ENCODE measurements around the gene STAB2. TPM values are rescaled to one million over a fixed set of nuclear protein-coding genes. Genes with fewer than 3 reads are reported as not detected.

The STAB2 gene
- polyA plus RNA-seq, 1 of the 3 experiments (the other 2 are of a cell fraction), result not detected

GRCh38 chr12:103756443-103756842 lies 169.4 kb downstream of the STAB2 start (continued):
- TF ChIP-seq MEF2A (IDR thresholded peaks at IDR 0.05; ENCODE audit: borderline replicate concordance, low read depth) (no peak), IRF3 (IDR thresholded peaks at IDR 0.05; ENCODE audit: low read depth, low read length) (no peak), FOSL2 (IDR thresholded peaks at IDR 0.05; ENCODE audit: borderline replicate concordance, low read depth) (no peak), REST (IDR thresholded peaks at IDR 0.05; ENCODE audit: low read depth, low read length) (no peak), MXI1 (IDR thresholded peaks at IDR 0.05; ENCODE audit: low read depth, low read length) (no peak)

- Histone ChIP-seq H3K79me2 (ENCODE audit: insufficient read depth) (no peaks in the 10 kb centered on the region), H3K9ac (no peak overlapping the region), H4K20me1 (ENCODE audit: insufficient read depth) (no peaks in the 10 kb centered on the region), H3K9me2 (no peaks in the 10 kb centered on the region), H3K27ac (ENCODE audit: low read depth in 2 of 2, low read length in 1 of 2) (no peak overlapping the region), H3K4me2 (no peak overlapping the region), H3K36me3 (replicated peaks in 1 of 2; ENCODE audit: control insufficient read depth in 1 of 2, insufficient read depth in 2 of 2, low read length in 1 of 2) (peaks cover 0 to 4% of the 10 kb centered on the region in 2 experiments), H3K27me3 (ENCODE audit: insufficient read depth) (no peaks in the 10 kb centered on the region), H2AFZ (ENCODE audit: low read depth) (no peak overlapping the region), H3K9me3 (no peaks in the 10 kb centered on the region), H3K4me1 (ENCODE audit: control insufficient read depth in 1 of 2, insufficient read depth in 2 of 2, low read depth in 1 of 2, low read length in 1 of 2) (no peaks in the 10 kb centered on the region), H3F3A (replicated peaks; ENCODE audit: insufficient read depth) (no peaks in the 10 kb centered on the region), H3K4me3 (ENCODE audit: low read depth in 2 of 2, low read length in 1 of 2) (no peak overlapping the region)
- WGBS (ENCODE audit: low lambda C conversion rate), result 85% methylated on average over 1 of the region's 1 CpG
- POLR2A ChIA-PET, result no interaction called here
- CTCF ChIA-PET, result no interaction called here
- TF ChIP-seq RFX5 (IDR thresholded peaks at IDR 0.05; ENCODE audit: low read length), result no peak
- no peak for DNase-seq
Observed at GRCh38 chr12:103757248-103757647, 170.2 kb downstream of the STAB2 start.

GRCh38 chr12:103758310-103759089 lies 171.4 kb downstream of the STAB2 start:
- DNase-seq, result no peak
- Histone ChIP-seq H3K4me2 (no peak overlapping the region), H3K4me3 (ENCODE audit: low read depth in 2 of 2, low read length in 1 of 2) (no peak overlapping the region), H3K36me3 (replicated peaks in 1 of 2; ENCODE audit: control insufficient read depth in 1 of 2, insufficient read depth in 2 of 2, low read length in 1 of 2) (peaks cover 0 to 9% of the 10 kb centered on the region in 2 experiments), H4K20me1 (ENCODE audit: insufficient read depth) (no peaks in the 10 kb centered on the region), H3K27me3 (ENCODE audit: insufficient read depth) (no peaks in the 10 kb centered on the region), H3K4me1 (ENCODE audit: control insufficient read depth in 1 of 2, insufficient read depth in 2 of 2, low read depth in 1 of 2, low read length in 1 of 2) (no peaks in the 10 kb centered on the region), H3K9me3 (no peaks in the 10 kb centered on the region), H3K27ac (ENCODE audit: low read depth in 2 of 2, low read length in 1 of 2) (no peak overlapping the region), H3K79me2 (ENCODE audit: insufficient read depth) (no peaks in the 10 kb centered on the region), H3F3A (replicated peaks; ENCODE audit: insufficient read depth) (no peaks in the 10 kb centered on the region), H3K9ac (no peak overlapping the region), H2AFZ (ENCODE audit: low read depth) (no peak overlapping the region), H3K9me2 (no peaks in the 10 kb centered on the region)
- CTCF ChIA-PET, result no interaction called here
- WGBS (ENCODE audit: low lambda C conversion rate), result 85% methylated on average over 7 of the region's 10 CpGs
- POLR2A ChIA-PET, result no interaction called here
- TF ChIP-seq RCOR1 (IDR thresholded peaks at IDR 0.05; ENCODE audit: low read length), result no peak
- no peak; the same call in 1 of the 2 replicates for TF ChIP-seq POLR2AphosphoS5 (IDR thresholded peaks at IDR 0.05; ENCODE audit: low read depth, low read length)
- TF ChIP-seq IRF3 (IDR thresholded peaks at IDR 0.05; ENCODE audit: low read depth, low read length), result no peak
- no peak for TF ChIP-seq NRF1 (IDR thresholded peaks at IDR 0.05; ENCODE audit: low read depth, low read length)
- no peak for TF ChIP-seq MEF2A (IDR thresholded peaks at IDR 0.05; ENCODE audit: borderline replicate concordance, low read depth)
- no peak for TF ChIP-seq MXI1 (IDR thresholded peaks at IDR 0.05; ENCODE audit: low read depth, low read length)
- TF ChIP-seq FOXM1 (IDR thresholded peaks at IDR 0.05; ENCODE audit: low read depth), result no peak
- TF ChIP-seq GABPA (IDR thresholded peaks at IDR 0.05; ENCODE audit: low read depth), result no peak
- TF ChIP-seq USF2 (IDR thresholded peaks at IDR 0.05; ENCODE audit: borderline replicate concordance, low read depth, low read length), result no peak
- no peak for TF ChIP-seq PBX3 (IDR thresholded peaks at IDR 0.05)
- no peak for TF ChIP-seq TCF12 (IDR thresholded peaks at IDR 0.05)
- no peak for TF ChIP-seq RFX5 (IDR thresholded peaks at IDR 0.05; ENCODE audit: low read length)
- TF ChIP-seq YY1 (IDR thresholded peaks at IDR 0.05; ENCODE audit: low read depth), result no peak

Data from SK-N-SH (cell line).